Ectodermal cell (in vitro differentiated cells): ENCODE measurements around the gene ATG5.

Source experiments
- H3K27ac ChIP-seq: 2 replicates; pipeline ENCODE4 v1.7.0; 2013; ENCODE audit warnings: mild to moderate bottlenecking, low read depth, low read length; ENCODE audit not compliant: insufficient read depth, poor library complexity, severe bottlenecking
- H3K27me3 ChIP-seq: 2 replicates; pipeline ENCODE4 v1.7.0; 2013; ENCODE audit warnings: mild to moderate bottlenecking, low read length; ENCODE audit not compliant: insufficient read depth, control insufficient read depth, poor library complexity, severe bottlenecking
- H3K36me3 ChIP-seq: one replicate; pipeline ENCODE4 v1.7.0; 2013; ENCODE audit warnings: low read length; ENCODE audit not compliant: control insufficient read depth, insufficient read depth
- H3K4me1 ChIP-seq: one replicate; pipeline ENCODE4 v1.7.0; 2013; ENCODE audit warnings: low read length; ENCODE audit not compliant: control insufficient read depth, insufficient read depth
- H3K4me3 ChIP-seq: 2 replicates; pipeline ENCODE4 v1.7.0; 2013; ENCODE audit warnings: low read depth, low read length, control low read depth; ENCODE audit not compliant: insufficient read depth
- H3K9me3 ChIP-seq: 2 replicates; pipeline ENCODE4 v1.7.0; 2013; ENCODE audit warnings: mild to moderate bottlenecking, low read length, moderate library complexity; ENCODE audit not compliant: control insufficient read depth
- WGBS, 2 experiments: methylation state at CpG; one replicate each; pipeline ENCODE4 v1.1.7; 2013; ENCODE audit warnings: missing lambda C conversion rate in 2 of 2; 5-methylcytosine and 5-hydroxymethylcytosine counted together

Gene ATG5

GRCh38 chr6:106170030-106170791 is 155.3 kb downstream of the ATG5 start:
- peaks cover 7% of the 10 kb centered on the region for H3K4me1 ChIP-seq
- 91 to 94% methylated on average over 5 of the region's 5 CpGs for WGBS, 2 experiments
- no peaks in the 10 kb centered on the region for H3K36me3 ChIP-seq
- H3K4me3 ChIP-seq: no peak overlapping the region
- no peak overlapping the region for H3K27ac ChIP-seq
- no peaks in the 10 kb centered on the region for H3K9me3 ChIP-seq
- no peaks in the 10 kb centered on the region for H3K27me3 ChIP-seq

DNA sequence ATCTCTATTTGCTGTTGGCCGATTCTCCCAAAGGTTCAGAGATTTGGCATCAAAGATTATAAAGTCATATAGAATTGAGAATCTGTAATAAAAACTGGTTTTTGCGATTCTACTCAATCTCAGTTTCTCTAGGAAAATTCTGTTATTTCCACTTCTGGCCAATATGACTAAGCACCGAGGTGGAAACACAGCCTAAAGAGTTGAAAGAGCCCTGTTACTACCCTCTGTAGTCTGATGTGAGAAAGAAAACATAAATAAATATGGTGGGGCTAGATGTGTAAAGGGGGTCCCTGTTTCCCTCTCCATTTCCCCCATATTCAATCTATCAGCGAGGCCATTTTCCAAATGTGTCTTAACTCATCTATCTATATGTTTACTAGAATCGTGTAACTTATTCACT is 156.0 kb downstream of the ATG5 start:
- H3K4me1 ChIP-seq: peaks cover 7% of the 10 kb centered on the region
- no peak overlapping the region for H3K4me3 ChIP-seq
- WGBS, 2 experiments: 90 to 95% methylated on average over 5 of the region's 5 CpGs
- no peaks in the 10 kb centered on the region for H3K36me3 ChIP-seq
- no peaks in the 10 kb centered on the region for H3K9me3 ChIP-seq
- H3K27ac ChIP-seq: no peak overlapping the region
- H3K27me3 ChIP-seq: no peaks in the 10 kb centered on the region

DNA sequence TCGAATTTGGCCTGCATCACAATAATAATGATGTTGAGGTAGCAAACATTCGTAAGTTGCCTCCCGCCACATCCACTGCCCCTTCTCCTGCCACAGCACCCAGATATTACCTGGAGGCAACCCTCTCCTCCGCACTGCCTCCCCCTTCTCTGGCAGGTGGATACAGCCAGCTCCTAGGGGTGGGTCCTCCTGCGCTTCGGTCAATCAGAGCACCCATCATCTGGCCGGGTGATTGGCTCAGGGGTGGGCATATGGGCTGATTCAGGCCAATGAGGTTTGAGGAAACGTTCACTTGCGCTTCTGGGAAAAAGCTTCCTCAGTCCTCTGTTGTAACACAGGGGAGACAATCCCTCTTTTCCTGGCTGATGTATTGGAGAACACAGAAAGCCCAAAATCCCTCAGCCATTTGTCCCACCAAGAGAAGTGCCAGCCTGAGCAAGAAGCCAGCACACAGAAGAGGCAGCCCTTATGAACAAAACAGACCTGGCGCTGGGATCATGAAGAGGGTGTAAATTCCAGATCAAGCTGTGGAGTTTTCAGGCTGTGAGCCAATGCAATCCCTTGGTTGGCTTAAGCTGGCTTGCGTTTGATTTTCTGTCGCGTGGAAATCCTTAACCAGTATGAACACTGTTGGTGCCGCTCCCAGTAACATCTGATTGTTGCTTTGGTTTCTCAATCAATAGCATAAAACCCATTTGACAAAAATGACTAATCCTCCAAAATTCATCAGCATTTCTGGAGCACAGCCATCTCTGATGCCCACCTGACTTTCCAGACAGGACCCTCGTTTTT is 157.3 kb downstream of the ATG5 start:
- Histone ChIP-seq H3K4me1 (peaks cover 16% of the 10 kb centered on the region), H3K4me3 (no peak overlapping the region), H3K36me3 (no peaks in the 10 kb centered on the region), H3K27ac (no peak overlapping the region), H3K9me3 (no peaks in the 10 kb centered on the region), H3K27me3 (no peaks in the 10 kb centered on the region)
- WGBS, 2 experiments: 94 to 95% methylated on average over 15 of the region's 15 CpGs

DNA sequence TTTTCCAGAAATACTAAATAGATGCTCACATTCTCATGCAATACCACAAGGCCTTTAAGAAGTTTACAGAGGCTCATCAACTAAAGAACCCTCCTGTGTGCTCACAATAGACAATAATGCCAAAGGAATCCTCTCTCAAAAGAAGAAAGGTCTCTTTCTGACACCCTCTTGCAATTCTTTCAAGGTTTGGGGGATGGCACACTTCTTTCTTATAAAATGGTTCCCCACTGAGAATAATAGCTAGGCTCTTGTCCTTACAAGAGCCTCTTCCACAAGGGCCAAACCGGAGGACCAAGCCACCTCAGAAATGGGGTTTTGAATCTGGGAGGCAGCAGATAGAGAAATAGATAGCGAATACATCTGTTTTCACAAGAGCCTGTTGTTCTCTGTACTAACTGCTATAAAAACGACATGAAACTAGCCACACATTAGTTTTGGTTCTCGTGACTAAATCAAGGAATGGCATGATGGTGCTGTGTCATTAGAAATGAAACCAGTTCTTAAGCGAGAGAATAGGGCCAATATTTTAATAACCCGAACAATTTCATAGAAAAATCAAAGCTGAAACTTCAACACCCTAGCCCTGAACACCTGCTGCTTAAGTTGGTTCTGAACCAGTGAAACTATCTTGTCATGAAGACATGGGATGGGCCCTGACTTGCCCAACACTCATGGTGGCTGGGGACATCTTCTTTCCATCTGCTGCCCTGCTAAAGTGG is 158.3 kb downstream of the ATG5 start:
- H3K4me1 ChIP-seq: peaks cover 17% of the 10 kb centered on the region
- 64 to 69% methylated on average over 6 of the region's 6 CpGs for WGBS, 2 experiments
- no peaks in the 10 kb centered on the region for H3K27me3 ChIP-seq
- no peaks in the 10 kb centered on the region for H3K9me3 ChIP-seq
- no peak overlapping the region for H3K4me3 ChIP-seq
- no peak overlapping the region for H3K27ac ChIP-seq
- no peaks in the 10 kb centered on the region for H3K36me3 ChIP-seq

- 89 to 98% methylated on average over 1 to 2 of the region's 3 CpGs for WGBS, 2 experiments
- Histone ChIP-seq H3K4me1 (peaks cover 17% of the 10 kb centered on the region), H3K27ac (no peak overlapping the region), H3K4me3 (no peak overlapping the region), H3K27me3 (no peaks in the 10 kb centered on the region), H3K36me3 (no peaks in the 10 kb centered on the region), H3K9me3 (no peaks in the 10 kb centered on the region)
Observed at GRCh38 chr6:106165885-106166485, 159.6 kb downstream of the ATG5 start.

DNA sequence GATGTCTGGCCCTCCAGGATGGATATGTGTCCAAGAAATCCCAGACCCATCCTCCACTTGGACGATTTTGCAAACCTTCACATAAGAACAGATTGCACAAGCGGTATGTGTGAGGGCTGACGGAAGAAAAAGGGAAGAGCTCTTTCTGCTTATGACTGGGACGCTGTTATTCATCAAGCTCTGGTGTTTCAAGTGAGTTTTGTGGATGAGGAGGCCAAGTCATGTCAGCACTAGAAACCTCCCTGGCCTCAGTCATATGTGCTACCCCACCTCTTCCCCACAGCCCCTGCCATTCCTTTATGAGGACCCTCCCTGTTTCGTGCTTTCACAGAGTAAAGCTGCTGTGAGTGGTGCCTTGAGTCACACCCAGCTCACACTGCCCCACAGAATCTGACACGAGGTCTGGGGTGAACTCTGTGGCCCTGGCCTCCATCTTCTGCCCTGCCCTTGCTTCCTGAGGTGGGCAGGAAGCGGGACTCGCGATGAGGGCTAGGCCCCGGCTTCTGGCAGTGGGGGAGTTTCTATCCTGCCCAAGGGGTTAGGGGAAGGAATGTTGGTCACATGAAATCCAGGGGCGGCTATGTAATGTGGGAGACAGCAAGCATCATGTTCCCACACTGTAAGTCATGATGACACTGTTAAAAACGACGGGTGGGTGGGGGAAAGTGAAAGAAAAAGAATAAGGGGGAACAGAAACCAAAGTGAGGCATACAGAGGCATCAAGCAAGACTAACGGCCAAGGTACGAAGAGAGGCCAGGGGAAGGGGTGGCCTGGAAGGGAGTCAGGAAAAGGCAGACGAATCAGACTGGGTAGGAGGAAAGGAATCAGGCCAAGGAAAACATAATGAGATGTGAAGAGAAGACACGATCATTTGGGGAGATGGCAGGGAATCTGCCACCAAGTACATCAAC is 161.3 kb downstream of the ATG5 start:
- 88 to 90% methylated on average over 17 of the region's 17 CpGs for WGBS, 2 experiments
- no peak overlapping the region for H3K4me3 ChIP-seq
- no peaks in the 10 kb centered on the region for H3K36me3 ChIP-seq
- peaks cover 17% of the 10 kb centered on the region for H3K4me1 ChIP-seq
- H3K9me3 ChIP-seq: no peaks in the 10 kb centered on the region
- no peaks in the 10 kb centered on the region for H3K27me3 ChIP-seq
- no peak overlapping the region for H3K27ac ChIP-seq

DNA sequence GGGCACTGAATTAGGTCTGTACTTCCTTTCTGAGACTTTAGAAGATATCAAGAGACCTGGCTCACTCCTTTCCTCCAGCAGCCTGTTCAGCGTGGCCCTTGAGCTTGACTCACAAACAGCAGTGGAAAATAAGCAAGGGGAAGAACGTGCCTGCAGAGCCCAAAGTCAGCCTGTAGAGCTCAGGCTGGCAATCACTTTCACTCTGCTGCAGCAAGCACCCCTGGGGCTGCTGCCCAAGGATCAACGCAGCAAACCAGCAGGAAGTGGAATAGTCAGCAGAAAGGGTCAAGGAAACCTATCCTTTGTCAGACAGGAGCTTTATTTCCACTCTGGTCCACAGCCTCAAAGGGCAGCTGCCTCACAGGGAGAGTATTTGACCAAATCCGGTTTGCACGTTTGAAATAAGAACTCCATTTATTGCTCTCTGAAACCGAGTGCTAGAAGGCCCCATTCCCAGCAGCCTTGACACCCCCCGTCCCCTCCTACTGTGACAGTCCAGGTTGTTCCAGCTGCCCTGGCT is 162.1 kb downstream of the ATG5 start:
- H3K4me1 ChIP-seq: peaks cover 17% of the 10 kb centered on the region
- WGBS, 2 experiments: 33 to 37% methylated on average over 7 of the region's 7 CpGs
- H3K4me3 ChIP-seq: no peak overlapping the region
- no peak overlapping the region for H3K27ac ChIP-seq
- H3K36me3 ChIP-seq: no peaks in the 10 kb centered on the region
- no peaks in the 10 kb centered on the region for H3K27me3 ChIP-seq
- H3K9me3 ChIP-seq: no peaks in the 10 kb centered on the region

DNA sequence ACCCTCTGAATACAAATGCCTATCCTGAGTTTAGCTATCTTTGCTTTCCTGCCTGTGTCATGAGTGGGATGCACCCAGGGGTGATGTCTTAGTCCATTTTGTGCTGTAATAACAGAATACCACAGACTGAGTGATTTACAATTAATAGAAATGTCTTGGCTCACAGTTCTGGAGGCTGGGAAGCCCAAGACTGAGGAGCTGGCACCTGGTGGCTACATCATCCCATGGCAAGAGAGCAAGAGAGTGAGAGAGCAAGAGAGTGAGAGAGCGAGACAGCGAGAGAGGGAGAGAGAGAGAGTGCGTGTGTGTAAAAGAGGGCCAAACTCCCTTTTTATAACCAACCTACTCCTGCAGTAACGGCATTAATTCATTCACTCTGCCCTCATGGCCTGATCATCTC is 162.6 kb downstream of the ATG5 start:
- Histone ChIP-seq H3K36me3 (no peaks in the 10 kb centered on the region), H3K4me1 (peaks cover 17% of the 10 kb centered on the region), H3K27ac (no peak overlapping the region), H3K4me3 (no peak overlapping the region), H3K27me3 (no peaks in the 10 kb centered on the region), H3K9me3 (no peaks in the 10 kb centered on the region)
- 70% methylated on average over 3 to 4 of the region's 4 CpGs for WGBS, 2 experiments

GRCh38 chr6:106161893-106162292 is 163.7 kb downstream of the ATG5 start:
- WGBS, 2 experiments: 89 to 92% methylated on average over 2 of the region's 2 CpGs
- Histone ChIP-seq H3K36me3 (no peaks in the 10 kb centered on the region), H3K4me1 (peaks cover 10% of the 10 kb centered on the region), H3K4me3 (no peak overlapping the region), H3K27ac (no peak overlapping the region), H3K27me3 (no peaks in the 10 kb centered on the region), H3K9me3 (no peaks in the 10 kb centered on the region)
